Neuronal stem cell (in vitro differentiated cells): ENCODE data around the gene PLLP. TPM values are rescaled to one million over a fixed set of nuclear protein-coding genes. Genes with fewer than 3 reads are reported as not detected.

Experiments
- small RNA-seq: library from polyadenylated mRNA; stranded (forward); fragments of <200 nt; extraction: miRNeasy Mini kit (QIAGEN cat#:217004); gene quantifications from one replicate; pipeline ENCODE3, GENCODE V24; 2013; ENCODE audit not compliant: insufficient read depth

Gene PLLP

Small RNA genes lying within 50 kb of the gene (small RNA-seq; reads per million reads assigned to genes)
- not detected for gene AC108081.1
